T47D (cell line): ENCODE data around the gene DPYD.

Source experiments
- DNase-seq, 2 experiments: peaks; one replicate each; pipeline versions ENCODE4 v3.0.0 to v3.0.0-alpha.2; 2011 to 2012; ENCODE audit warnings: low read depth in 1 of 2, low spot score in 1 of 2
- JUND ChIP-seq: IDR thresholded peaks from 2 replicates; pipeline ENCODE4 v1.6.1; 2012; ENCODE audit warnings: low read depth
- in situ Hi-C: cut with HindIII; loops from 2 replicates; pipeline ENCODE4 v1.10.0; 2016; ENCODE audit warnings: low sequenced_read_pairs, low pct_unique_long_range_greater_than_20kb

The DPYD gene

DNA sequence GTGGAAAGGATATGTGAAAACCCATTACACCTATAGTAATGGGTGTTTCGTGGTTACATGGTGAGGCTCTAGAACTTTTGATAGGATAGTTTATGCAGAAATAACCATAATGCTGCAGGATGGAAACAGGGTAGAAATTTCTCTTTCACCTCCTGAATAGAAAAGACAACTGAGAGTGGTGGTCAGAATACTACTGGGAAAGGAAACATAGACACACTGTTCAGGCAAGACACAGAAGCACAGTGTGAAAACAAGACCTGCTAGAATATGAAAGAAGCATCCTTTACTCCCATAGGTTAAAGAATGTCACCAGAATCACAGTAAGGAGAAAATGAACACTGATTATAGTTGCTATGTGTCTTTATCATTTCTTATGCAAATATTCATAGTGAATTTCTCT lies 496.6 kb downstream of the DPYD start:
- no peak for DNase-seq
- TF ChIP-seq JUND, result no peak
- in situ Hi-C loops, result no loop called here

DNA sequence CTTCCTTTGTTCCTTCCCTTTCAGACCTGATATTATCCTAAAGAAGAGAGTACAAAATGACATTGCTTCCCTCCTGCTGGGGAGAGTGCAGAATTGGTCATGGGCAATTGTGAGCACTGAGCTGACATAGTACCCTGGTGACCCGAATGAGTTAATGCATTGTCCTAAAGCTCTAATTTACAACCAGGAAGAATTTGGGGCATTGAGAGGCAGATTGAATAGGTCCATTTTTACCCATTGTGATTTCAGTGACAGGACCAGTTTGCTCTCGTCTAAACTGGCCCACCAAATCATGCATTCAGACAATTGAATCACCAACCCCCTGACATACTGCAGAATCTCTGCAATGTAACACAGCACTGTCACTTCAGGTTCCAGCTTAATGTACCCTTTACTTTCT lies 497.4 kb downstream of the DPYD start:
- no peak for DNase-seq
- in situ Hi-C loops, result no loop called here
- no peak for TF ChIP-seq JUND

GRCh38 chr1:97417661-97418060 lies 503.2 kb downstream of the DPYD start:
- no peak for TF ChIP-seq JUND
- in situ Hi-C loops, result no loop called here
- no peak for DNase-seq

- TF ChIP-seq JUND, result no peak
These were observed 506.0 kb downstream of the DPYD start for GRCh38 chr1:97414682-97415312.

GRCh38 chr1:97412737-97413136 lies 508.1 kb downstream of the DPYD start:
- no peak for DNase-seq
- no peak for TF ChIP-seq JUND
- in situ Hi-C loops, result no loop called here

More at GRCh38 chr1:97414682-97415312, 506.0 kb downstream of the DPYD start:
- peak in 1 of 2 experiments; percentile 56 for DNase-seq
- in situ Hi-C loops, result no loop called here

GRCh38 chr1:97412166-97412565 lies 508.7 kb downstream of the DPYD start:
- no peak for DNase-seq
- TF ChIP-seq JUND, result no peak
- in situ Hi-C loops, result no loop called here

DNA sequence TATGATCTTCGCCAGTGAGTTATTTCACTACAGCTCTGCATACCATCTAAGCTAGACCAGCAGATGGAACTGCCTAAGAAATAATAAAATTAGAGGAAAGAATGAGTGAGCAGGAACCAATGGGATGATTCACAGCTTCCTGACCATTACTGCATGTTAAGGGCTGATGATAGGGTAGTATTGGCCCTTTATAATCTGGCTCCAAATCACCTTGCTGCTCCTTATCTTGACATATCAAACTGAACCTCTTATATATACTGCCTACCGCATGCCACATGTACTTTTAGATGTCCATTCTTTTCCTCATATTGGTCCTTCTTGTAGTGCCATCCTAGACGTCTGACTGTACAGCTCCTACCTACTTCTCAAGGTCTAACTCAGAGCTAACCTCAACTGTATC lies 524.4 kb downstream of the DPYD start:
- no peak for DNase-seq
- in situ Hi-C loops, result no loop called here
- TF ChIP-seq JUND, result no peak

DNA sequence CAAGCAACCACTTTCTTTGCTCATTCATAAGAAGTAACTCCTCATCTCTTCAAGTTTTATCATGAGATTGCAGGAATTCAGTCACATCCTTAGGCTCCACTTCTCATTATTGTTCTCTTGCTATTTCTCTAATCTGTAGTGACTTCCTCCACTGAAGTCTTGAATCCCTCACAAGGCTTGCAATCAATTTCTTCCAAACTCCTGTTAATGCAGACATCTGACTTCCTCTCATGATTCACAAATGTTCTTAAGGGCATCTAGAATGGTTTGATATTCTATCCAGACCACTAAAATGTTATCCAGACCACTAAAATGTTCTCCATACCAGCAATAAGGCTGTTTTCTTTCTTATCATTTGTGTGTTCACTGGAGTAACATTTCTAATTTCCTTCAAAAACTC lies 528.1 kb downstream of the DPYD start:
- no peak for TF ChIP-seq JUND
- in situ Hi-C loops, result no loop called here
- DNase-seq, result no peak

- in situ Hi-C loops, result no loop called here
- TF ChIP-seq JUND, result no peak
- DNase-seq, result no peak
These were observed 535.1 kb downstream of the DPYD start for GRCh38 chr1:97385536-97386277.

GRCh38 chr1:97384294-97384968 lies 536.4 kb downstream of the DPYD start:
- TF ChIP-seq JUND, result no peak
- no peak for DNase-seq
- in situ Hi-C loops, result no loop called here

- no peak for TF ChIP-seq JUND
- in situ Hi-C loops, result no loop called here
- DNase-seq, result no peak
These were observed 537.0 kb downstream of the DPYD start for GRCh38 chr1:97383797-97384196.

GRCh38 chr1:97382206-97382605 lies 538.6 kb downstream of the DPYD start:
- in situ Hi-C loops, result no loop called here
- DNase-seq, result no peak
- TF ChIP-seq JUND, result no peak

DNA sequence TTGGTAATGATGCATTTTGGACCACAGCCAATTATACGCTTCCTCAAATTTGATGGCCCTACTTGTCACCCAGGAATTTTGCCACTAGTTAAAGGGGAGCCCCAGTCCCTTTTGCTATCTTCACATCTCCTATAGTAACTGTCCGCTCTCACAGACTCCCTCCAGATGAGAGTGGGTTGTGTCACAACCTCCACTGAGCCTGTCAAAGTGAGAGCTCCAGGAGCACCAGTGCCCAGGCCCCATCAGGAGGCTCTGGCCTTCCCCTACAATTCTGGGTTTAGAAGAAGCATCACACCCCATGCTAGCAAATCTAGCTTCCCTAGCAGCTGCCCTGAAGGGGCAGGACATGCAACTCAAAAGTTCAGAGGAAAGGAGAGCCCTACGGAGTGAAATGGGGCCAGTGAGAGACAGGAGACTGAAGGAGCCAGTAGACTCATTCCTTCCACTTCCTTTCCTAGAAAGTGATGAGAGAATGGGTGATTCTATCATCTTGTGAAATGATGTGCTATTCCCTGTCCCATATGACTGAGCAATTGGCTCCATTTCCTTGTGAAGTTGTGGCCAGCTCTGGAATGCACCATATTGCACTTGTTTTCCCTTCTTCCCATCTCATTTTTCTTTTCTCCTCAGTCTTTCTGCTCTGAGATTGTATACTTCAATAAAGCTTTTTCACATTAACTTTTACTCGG lies 541.3 kb downstream of the DPYD start:
- TF ChIP-seq JUND, result no peak
- no peak for DNase-seq

More for the DNA sequence above, 541.3 kb downstream of the DPYD start:
- in situ Hi-C loops, result no loop called here
